ENCODE data around the gene KCNK15.

GRCh38 chr20:44704551-44704971 is 41.1 kb upstream of the KCNK15 start:
- no peak for TF ChIP-seq RFX1 (IDR thresholded peaks at IDR 0.05)
- TF ChIP-seq, protein P1, sequence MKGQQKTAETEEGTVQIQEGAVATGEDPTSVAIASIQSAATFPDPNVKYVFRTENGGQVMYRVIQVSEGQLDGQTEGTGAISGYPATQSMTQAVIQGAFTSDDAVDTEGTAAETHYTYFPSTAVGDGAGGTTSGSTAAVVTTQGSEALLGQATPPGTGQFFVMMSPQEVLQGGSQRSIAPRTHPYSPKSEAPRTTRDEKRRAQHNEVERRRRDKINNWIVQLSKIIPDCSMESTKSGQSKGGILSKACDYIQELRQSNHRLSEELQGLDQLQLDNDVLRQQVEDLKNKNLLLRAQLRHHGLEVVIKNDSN (CRISPR knock-in tag; IDR thresholded peaks at IDR 0.05), result no peak
- TF ChIP-seq IRF1 (CRISPR knock-in tag; IDR thresholded peaks at IDR 0.05; ENCODE audit: borderline replicate concordance), result no peak
- TF ChIP-seq, protein P2, sequence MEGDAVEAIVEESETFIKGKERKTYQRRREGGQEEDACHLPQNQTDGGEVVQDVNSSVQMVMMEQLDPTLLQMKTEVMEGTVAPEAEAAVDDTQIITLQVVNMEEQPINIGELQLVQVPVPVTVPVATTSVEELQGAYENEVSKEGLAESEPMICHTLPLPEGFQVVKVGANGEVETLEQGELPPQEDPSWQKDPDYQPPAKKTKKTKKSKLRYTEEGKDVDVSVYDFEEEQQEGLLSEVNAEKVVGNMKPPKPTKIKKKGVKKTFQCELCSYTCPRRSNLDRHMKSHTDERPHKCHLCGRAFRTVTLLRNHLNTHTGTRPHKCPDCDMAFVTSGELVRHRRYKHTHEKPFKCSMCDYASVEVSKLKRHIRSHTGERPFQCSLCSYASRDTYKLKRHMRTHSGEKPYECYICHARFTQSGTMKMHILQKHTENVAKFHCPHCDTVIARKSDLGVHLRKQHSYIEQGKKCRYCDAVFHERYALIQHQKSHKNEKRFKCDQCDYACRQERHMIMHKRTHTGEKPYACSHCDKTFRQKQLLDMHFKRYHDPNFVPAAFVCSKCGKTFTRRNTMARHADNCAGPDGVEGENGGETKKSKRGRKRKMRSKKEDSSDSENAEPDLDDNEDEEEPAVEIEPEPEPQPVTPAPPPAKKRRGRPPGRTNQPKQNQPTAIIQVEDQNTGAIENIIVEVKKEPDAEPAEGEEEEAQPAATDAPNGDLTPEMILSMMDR (IDR thresholded peaks at IDR 0.05 in 2 of 3, conservative IDR thresholded peaks at IDR 0.05 in 1 of 3; ENCODE audit: insufficient read depth in 2 of 3, low read depth in 1 of 3, low read length in 3 of 3), result no peak
- no peak for TF ChIP-seq GABPB1 (CRISPR knock-in tag; IDR thresholded peaks at IDR 0.05)
- TF ChIP-seq POLR2A (conservative IDR thresholded peaks at IDR 0.05), result no peak
- TF ChIP-seq ELK1 (CRISPR knock-in tag; IDR thresholded peaks at IDR 0.05), result no peak
- TF ChIP-seq POLR2G (IDR thresholded peaks at IDR 0.05; ENCODE audit: low read depth, low read length), result no peak
- no peak for TF ChIP-seq SRF (CRISPR knock-in tag; IDR thresholded peaks at IDR 0.05)
- no peak for TF ChIP-seq PHF8 (IDR thresholded peaks at IDR 0.05; ENCODE audit: borderline replicate concordance, low read length)
- no peak for TF ChIP-seq POLR2AphosphoS5 (IDR thresholded peaks at IDR 0.05; ENCODE audit: control insufficient read depth, insufficient read depth, low read depth, low read length)
- no peak for TF ChIP-seq POLR2AphosphoS2 (IDR thresholded peaks at IDR 0.05; ENCODE audit: low read length)
- TF ChIP-seq NKRF (IDR thresholded peaks at IDR 0.05; ENCODE audit: borderline replicate concordance), result no peak
